Sigmoid colon (tissue), 7 donors: ENCODE results near the gene FSHB. TPM values are rescaled to one million over a fixed set of nuclear protein-coding genes. Genes with fewer than 3 reads are reported as not detected.

ENCODE experiments used
- DNase-seq: peaks from one replicate; pipeline ENCODE4 v3.0.0-alpha.2; 2019
- H3K27ac ChIP-seq, 4 donors: fragments of 200-600 bp; sonication (generic); one replicate each; pipeline ENCODE4 v1.5.1; 2016 to 2019; ENCODE audit warnings: mild to moderate bottlenecking in 1 of 4
- H3K27me3 ChIP-seq, 3 donors: fragments of 200-600 bp; sonication (generic); one replicate each; pipeline ENCODE4 v1.5.1; 2019; ENCODE audit warnings: mild to moderate bottlenecking in 1 of 3
- H3K36me3 ChIP-seq, 4 donors: fragments of 200-600 bp; sonication (generic); one replicate each; pipeline ENCODE4 v1.5.1; 2016 to 2019
- H3K4me1 ChIP-seq, 4 donors: fragments of 200-600 bp; sonication (generic); one replicate each; pipeline ENCODE4 v1.5.1; 2017 to 2019
- H3K4me3 ChIP-seq, 4 donors: fragments of 200-600 bp; sonication (generic); one replicate each; pipeline ENCODE4 v1.5.1; 2017 to 2019; ENCODE audit warnings: mild to moderate bottlenecking in 2 of 4, moderate library complexity in 1 of 4
- H3K9me3 ChIP-seq, 4 donors: fragments of 200-600 bp in 3 of 4; sonication (generic) in 3 of 4; one replicate each; pipeline versions ENCODE4 v1.5.1 to v1.6.1; 2013 to 2019
- EP300 ChIP-seq, 4 donors: sonication (generic); formaldehyde crosslinking; IDR thresholded peaks; one replicate each; pipeline ENCODE4 v1.6.1; 2017; ENCODE audit warnings: antibody characterized with exemption in 4 of 4
- POLR2A ChIP-seq, 2 donors: fragments of 450-650 bp; IDR thresholded peaks; one replicate each; pipeline ENCODE4 v1.6.1; 2016; ENCODE audit warnings: antibody characterized with exemption in 2 of 2, mild to moderate bottlenecking in 2 of 2, moderate library complexity in 2 of 2
- POLR2AphosphoS5 ChIP-seq, 4 donors: sonication (generic); formaldehyde crosslinking; IDR thresholded peaks; one replicate each; pipeline ENCODE4 v1.6.1; 2017; ENCODE audit warnings: antibody characterized with exemption in 4 of 4
- WGBS, 2 donors: extraction: QIAGEN DNeasy Blood & Tissue Kit; methylation state at CpG; one replicate each; pipeline ENCODE4 v1.1.7; 2013; 5-methylcytosine and 5-hydroxymethylcytosine counted together
- intact Hi-C: fragments of 100-400 bp; cut with DNase I; formaldehyde crosslinking; loops from one replicate; pipeline ENCODE4 v1.15.1; 2023
- polyA plus RNA-seq, 3 donors: library from polyadenylated mRNA; stranded (reverse); fragments of 200-250 nt; gene quantifications; one replicate each; pipeline ENCODE4 v1.2.3, GENCODE V29; 2013
- total RNA-seq, 4 donors: library from RNA; depleted of rRNA; stranded (reverse); fragments of >200 nt; gene quantifications; one replicate each; pipeline ENCODE4 v1.1.0, GENCODE V29; 2016
- TF ChIP-seq, protein P1 (sequence below), 4 experiments: fragments of 450-650 bp in 3 of 4; fragments of 200-600 bp in 1 of 4; IDR thresholded peaks; one replicate each; pipeline ENCODE4 v1.5.1; 2016 to 2019; ENCODE audit warnings: antibody characterized with exemption in 4 of 4, mild to moderate bottlenecking in 3 of 4, moderate library complexity in 2 of 4
- donor health status: healthy with polysubstance abuse.
- donor health status: Bipolar disorder and iron deficiency.
- donor health status: healthy.

The FSHB gene
- total and polyA plus RNA-seq, 7 donors = not detected

GRCh38 chr11:30279796-30280195 is 49.0 kb downstream of the FSHB start:
- intact Hi-C loops = no loop called here
- H3K9me3 ChIP-seq = no peaks in the 10 kb centered on the region

GRCh38 chr11:30281476-30282288 is 50.9 kb downstream of the FSHB start:
- Histone ChIP-seq H3K27me3 (no peaks in the 10 kb centered on the region), H3K4me3 (no peak overlapping the region), H3K9me3 (no peaks in the 10 kb centered on the region), H3K36me3 (no peaks in the 10 kb centered on the region), H3K4me1 (no peaks in the 10 kb centered on the region), H3K27ac (no peak overlapping the region)
- TF ChIP-seq, protein P1, sequence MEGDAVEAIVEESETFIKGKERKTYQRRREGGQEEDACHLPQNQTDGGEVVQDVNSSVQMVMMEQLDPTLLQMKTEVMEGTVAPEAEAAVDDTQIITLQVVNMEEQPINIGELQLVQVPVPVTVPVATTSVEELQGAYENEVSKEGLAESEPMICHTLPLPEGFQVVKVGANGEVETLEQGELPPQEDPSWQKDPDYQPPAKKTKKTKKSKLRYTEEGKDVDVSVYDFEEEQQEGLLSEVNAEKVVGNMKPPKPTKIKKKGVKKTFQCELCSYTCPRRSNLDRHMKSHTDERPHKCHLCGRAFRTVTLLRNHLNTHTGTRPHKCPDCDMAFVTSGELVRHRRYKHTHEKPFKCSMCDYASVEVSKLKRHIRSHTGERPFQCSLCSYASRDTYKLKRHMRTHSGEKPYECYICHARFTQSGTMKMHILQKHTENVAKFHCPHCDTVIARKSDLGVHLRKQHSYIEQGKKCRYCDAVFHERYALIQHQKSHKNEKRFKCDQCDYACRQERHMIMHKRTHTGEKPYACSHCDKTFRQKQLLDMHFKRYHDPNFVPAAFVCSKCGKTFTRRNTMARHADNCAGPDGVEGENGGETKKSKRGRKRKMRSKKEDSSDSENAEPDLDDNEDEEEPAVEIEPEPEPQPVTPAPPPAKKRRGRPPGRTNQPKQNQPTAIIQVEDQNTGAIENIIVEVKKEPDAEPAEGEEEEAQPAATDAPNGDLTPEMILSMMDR (IDR thresholded peaks at IDR 0.05) = no peak
- no peak for TF ChIP-seq EP300 (IDR thresholded peaks at IDR 0.05)
- TF ChIP-seq POLR2AphosphoS5 (IDR thresholded peaks at IDR 0.05) = no peak
- no peak for TF ChIP-seq POLR2A (IDR thresholded peaks at IDR 0.05)
- intact Hi-C loops = no loop called here
- WGBS, 2 donors = 55 to 65% methylated on average over 7 of the region's 7 CpGs
- no peak for DNase-seq

More at GRCh38 chr11:30279796-30280195, 49.0 kb downstream of the FSHB start:
- H3K4me1 ChIP-seq = no peaks in the 10 kb centered on the region
- no peak overlapping the region for H3K27ac ChIP-seq
- no peak for TF ChIP-seq POLR2A (IDR thresholded peaks at IDR 0.05)
- TF ChIP-seq POLR2AphosphoS5 (IDR thresholded peaks at IDR 0.05) = no peak
- TF ChIP-seq, protein P1 (IDR thresholded peaks at IDR 0.05) = no peak
- TF ChIP-seq EP300 (IDR thresholded peaks at IDR 0.05) = no peak
- H3K4me3 ChIP-seq = no peak overlapping the region
- no peaks in the 10 kb centered on the region for H3K36me3 ChIP-seq
- H3K27me3 ChIP-seq = no peaks in the 10 kb centered on the region
- DNase-seq = no peak
- 86 to 89% methylated on average over 2 of the region's 2 CpGs for whole genome bisulfite sequencing, 2 donors

DNA sequence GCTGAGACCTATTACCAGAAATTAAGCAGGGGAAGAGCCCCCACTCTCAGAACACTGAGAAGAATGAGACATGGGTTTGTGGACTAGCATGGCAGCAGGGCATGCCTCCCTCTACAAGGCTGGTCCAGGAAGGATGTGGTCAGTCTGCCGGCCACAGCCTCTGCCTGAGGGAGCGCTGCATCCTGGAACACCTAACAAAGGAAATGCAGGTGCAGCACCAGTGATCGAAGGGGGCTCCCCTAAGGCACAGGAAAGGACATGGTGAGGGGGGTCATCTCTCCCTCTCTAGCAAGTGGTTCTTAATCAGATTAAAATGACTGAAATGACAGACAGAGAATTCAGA is 51.4 kb downstream of the FSHB start:
- TF ChIP-seq POLR2A (IDR thresholded peaks at IDR 0.05) (no peak), EP300 (IDR thresholded peaks at IDR 0.05) (no peak), POLR2AphosphoS5 (IDR thresholded peaks at IDR 0.05) (no peak)
- TF ChIP-seq, protein P1 (IDR thresholded peaks at IDR 0.05) = no peak
- Histone ChIP-seq H3K9me3 (no peaks in the 10 kb centered on the region), H3K4me1 (no peaks in the 10 kb centered on the region), H3K4me3 (no peak overlapping the region), H3K27ac (no peak overlapping the region), H3K27me3 (no peaks in the 10 kb centered on the region), H3K36me3 (no peaks in the 10 kb centered on the region)
- no peak for DNase-seq
- intact Hi-C loops = no loop called here
- 36 to 74% methylated on average over 3 of the region's 3 CpGs for WGBS, 2 donors

Other genes starting within 250 kb of the FSHB start
- under 1 TPM in 1 of 4 donors, not detected in 3; 0.27 TPM for gene KCNA4, start 214.0 kb upstream of the FSHB start, total RNA-seq
- gene KCNA4, start 214.0 kb upstream of the FSHB start, polyA plus RNA-seq = under 1 TPM in 1 of 3 donors, not detected in 2; 0.12 TPM
- gene ARL14EP, start 92.1 kb downstream of the FSHB start, total RNA-seq = 10 to 100 TPM; 22.5 to 34.2 (median 30.9) TPM
- 1 to 10 TPM; 7.2 to 9.1 (median 7.9) TPM for gene ARL14EP, start 92.1 kb downstream of the FSHB start, polyA plus RNA-seq